ENCODE results near the gene TMEM242. TPM values are rescaled to one million over a fixed set of nuclear protein-coding genes. Genes with fewer than 3 reads are reported as not detected.

TMEM242 gene
- total RNA-seq, 1 donor from 2014 or later = 9.7 TPM

- Mint-ChIP-seq H3K36me3 (ENCODE audit: low read depth) (no peaks in the 10 kb centered on the region), H3K4me3 (ENCODE audit: unreplicated experiment) (no peak overlapping the region), H3K27ac (ENCODE audit: unreplicated experiment) (no peak overlapping the region), H3K4me1 (ENCODE audit: low read depth) (no peaks in the 10 kb centered on the region), H3K9me3 (ENCODE audit: low read depth) (no peaks in the 10 kb centered on the region), H3K27me3 (ENCODE audit: low read depth) (peaks cover 25% of the 10 kb centered on the region)
- no peak for TF ChIP-seq CTCF (IDR thresholded peaks at IDR 0.05)
- no peak for DNase-seq (ENCODE audit: low spot score)
These were observed 9.5 kb upstream of the TMEM242 start for GRCh38 chr6:157332813-157333212.

DNA sequence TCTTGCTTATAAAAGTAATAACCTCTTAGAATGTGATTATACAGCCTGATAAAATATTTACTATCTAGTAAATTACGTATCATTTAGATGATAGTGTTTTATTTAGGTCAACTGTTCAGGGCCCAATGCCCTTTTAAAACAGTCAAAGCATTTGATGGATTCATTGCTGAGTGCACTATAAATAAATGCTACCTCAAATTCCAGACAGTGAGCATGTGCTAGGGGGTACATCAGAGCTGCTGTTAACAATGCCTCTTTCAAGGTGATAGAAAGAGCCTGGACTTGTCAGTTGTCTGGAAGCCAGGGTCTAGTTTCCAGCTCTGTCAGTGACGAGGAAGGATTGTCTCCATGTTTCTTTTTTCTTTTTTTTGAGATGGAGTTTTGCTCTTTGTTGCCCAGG lies 7.5 kb upstream of the TMEM242 start:
- Mint-ChIP-seq H3K27ac (ENCODE audit: unreplicated experiment) (no peak overlapping the region), H3K27me3 (ENCODE audit: low read depth) (peaks cover 17% of the 10 kb centered on the region), H3K4me1 (ENCODE audit: low read depth) (no peaks in the 10 kb centered on the region), H3K36me3 (ENCODE audit: low read depth) (no peaks in the 10 kb centered on the region), H3K4me3 (ENCODE audit: unreplicated experiment) (no peak overlapping the region), H3K9me3 (ENCODE audit: low read depth) (no peaks in the 10 kb centered on the region)
- DNase-seq (ENCODE audit: low spot score) = no peak
- no peak for TF ChIP-seq CTCF (IDR thresholded peaks at IDR 0.05)

- no peak for TF ChIP-seq CTCF (IDR thresholded peaks at IDR 0.05)
- peaks cover 4% of the 10 kb centered on the region for H3K4me1 Mint-ChIP-seq (ENCODE audit: low read depth)
- no peaks in the 10 kb centered on the region for H3K9me3 Mint-ChIP-seq (ENCODE audit: low read depth)
- no peaks in the 10 kb centered on the region for H3K36me3 Mint-ChIP-seq (ENCODE audit: low read depth)
- H3K4me3 Mint-ChIP-seq (ENCODE audit: unreplicated experiment) = no peak overlapping the region
- no peak overlapping the region for H3K27ac Mint-ChIP-seq (ENCODE audit: unreplicated experiment)
- peaks cover 10% of the 10 kb centered on the region for H3K27me3 Mint-ChIP-seq (ENCODE audit: low read depth)
- DNase-seq (ENCODE audit: low spot score) = no peak
These were observed 6.5 kb upstream of the TMEM242 start for GRCh38 chr6:157329829-157330228.

DNA sequence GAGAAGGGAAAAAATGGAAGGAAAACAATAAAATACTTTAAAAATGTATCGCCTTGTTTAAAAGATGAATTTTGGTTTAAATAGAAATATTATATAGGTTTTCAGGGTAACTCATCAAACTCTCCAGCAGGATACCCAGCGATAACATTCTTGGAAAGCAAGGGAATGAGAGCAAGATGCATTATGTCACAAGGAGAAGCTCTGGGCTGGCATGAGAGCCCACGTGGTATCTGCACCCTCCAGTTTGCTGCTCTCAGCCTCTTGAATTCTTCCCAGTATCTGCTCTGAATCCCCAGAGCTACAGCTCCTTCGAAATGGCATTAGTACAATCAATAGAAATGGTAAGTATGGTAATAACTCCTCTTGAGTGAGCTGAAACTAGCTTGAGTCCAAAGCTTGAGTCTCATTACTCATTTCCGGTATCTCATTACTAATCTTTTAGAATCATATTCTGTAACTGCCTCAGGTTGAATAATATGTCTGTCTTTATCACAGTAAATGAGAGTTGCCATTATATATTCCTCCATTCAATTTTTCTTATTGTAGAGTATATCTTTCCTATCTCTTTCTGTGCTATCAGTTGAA lies 4.9 kb upstream of the TMEM242 start:
- TF ChIP-seq CTCF (IDR thresholded peaks at IDR 0.05) = no peak
- H3K4me1 Mint-ChIP-seq (ENCODE audit: low read depth) = peaks cover 12% of the 10 kb centered on the region
- peaks cover 5% of the 10 kb centered on the region for H3K27me3 Mint-ChIP-seq (ENCODE audit: low read depth)
- H3K27ac Mint-ChIP-seq (ENCODE audit: unreplicated experiment) = no peak overlapping the region
- DNase-seq (ENCODE audit: low spot score) = no peak
- no peak overlapping the region for H3K4me3 Mint-ChIP-seq (ENCODE audit: unreplicated experiment)
- H3K36me3 Mint-ChIP-seq (ENCODE audit: low read depth) = no peaks in the 10 kb centered on the region
- H3K9me3 Mint-ChIP-seq (ENCODE audit: low read depth) = no peaks in the 10 kb centered on the region

GRCh38 chr6:157326979-157327378 lies 3.7 kb upstream of the TMEM242 start:
- peaks cover 5% of the 10 kb centered on the region for H3K27me3 Mint-ChIP-seq (ENCODE audit: low read depth)
- H3K27ac Mint-ChIP-seq (ENCODE audit: unreplicated experiment) = no peak overlapping the region
- H3K36me3 Mint-ChIP-seq (ENCODE audit: low read depth) = no peaks in the 10 kb centered on the region
- TF ChIP-seq CTCF (IDR thresholded peaks at IDR 0.05) = no peak
- no peak for DNase-seq (ENCODE audit: low spot score)
- no peaks in the 10 kb centered on the region for H3K9me3 Mint-ChIP-seq (ENCODE audit: low read depth)
- H3K4me1 Mint-ChIP-seq (ENCODE audit: low read depth) = peaks cover 21% of the 10 kb centered on the region
- no peak overlapping the region for H3K4me3 Mint-ChIP-seq (ENCODE audit: unreplicated experiment)
